GM12892 (cell line): ENCODE measurements around the gene PDE4C.

Source experiments
- POLR2A ChIP-seq: IDR thresholded peaks from 2 replicates; pipeline ENCODE4 v1.6.1; 2011; ENCODE audit warnings: low read depth, low read length, control low read depth
- POLR2AphosphoS5 ChIP-seq: IDR thresholded peaks from 2 replicates; pipeline ENCODE4 v1.6.1; 2011; ENCODE audit warnings: low read depth, low read length, control low read depth
- TAF1 ChIP-seq: IDR thresholded peaks from 2 replicates; pipeline ENCODE4 v1.6.1; 2011; ENCODE audit warnings: low read depth, mild to moderate bottlenecking, control low read depth, low read length, borderline replicate concordance

GRCh38 chr19:18218159-18218558 is 8.1 kb downstream of the PDE4C start:
- TF ChIP-seq POLR2A, result no peak
- TF ChIP-seq POLR2AphosphoS5, result no peak
- TF ChIP-seq TAF1, result no peak
